SK-N-MC (cell line): ENCODE results near the gene DYDC2.

Experiments
- EZH2 ChIP-seq: fragments of 200-600 bp; sonication (generic); IDR thresholded peaks from one replicate; pipeline ENCODE4 v1.6.1; 2017; ENCODE audit warnings: antibody characterized with exemption
- POLR2AphosphoS5 ChIP-seq: IDR thresholded peaks from 2 replicates; pipeline ENCODE4 v1.6.1; 2012; ENCODE audit warnings: mild to moderate bottlenecking, low read depth, low read length, borderline replicate concordance

GRCh38 chr10:80411681-80412220, 55.2 kb downstream of the DYDC2 start:
- TF ChIP-seq EZH2 = no peak
- no peak for TF ChIP-seq POLR2AphosphoS5
